Subcutaneous adipose tissue (tissue), 4 donors: ENCODE data around the gene GID8. TPM values are rescaled to one million over a fixed set of nuclear protein-coding genes. Genes with fewer than 3 reads are reported as not detected.

Experiments
- CTCF ChIP-seq: fragments of 450-650 bp; IDR thresholded peaks from one replicate; pipeline ENCODE4 v1.5.1; 2016; ENCODE audit warnings: low read depth, mild to moderate bottlenecking, control low read depth, antibody characterized with exemption, moderate library complexity
- total RNA-seq, 4 donors: library from RNA; depleted of rRNA; stranded (reverse); fragments of >200 nt; gene quantifications; one replicate each; pipeline ENCODE4 v1.1.0, GENCODE V29; 2016

GID8 gene
- total RNA-seq, 4 donors from 2014 or later, result 15.3 to 32.2 (median 23.6) TPM

- TF ChIP-seq CTCF, result no peak
Observed at GRCh38 chr20:62962891-62963613, 25.1 kb downstream of the GID8 start.

GRCh38 chr20:62963614-62964397 lies 25.9 kb downstream of the GID8 start:
- TF ChIP-seq CTCF, result no peak

- TF ChIP-seq CTCF, result no peak
Observed at GRCh38 chr20:62964700-62965099, 26.8 kb downstream of the GID8 start.

GRCh38 chr20:62965363-62965771 lies 27.4 kb downstream of the GID8 start:
- no peak for TF ChIP-seq CTCF

- no peak for TF ChIP-seq CTCF
Observed at GRCh38 chr20:62966212-62967148, 28.5 kb downstream of the GID8 start.

- TF ChIP-seq CTCF, result no peak
Observed at GRCh38 chr20:62967149-62967501, 29.2 kb downstream of the GID8 start.
